Osteoblast (primary cell): ENCODE results near the gene RALGDS. TPM values are rescaled to one million over a fixed set of nuclear protein-coding genes. Genes with fewer than 3 reads are reported as not detected.

Experiments used
- DNase-seq: peaks from one replicate; pipeline ENCODE4 v3.0.0; 2011; ENCODE audit warnings: low spot score, mixed read lengths; ENCODE audit not compliant: insufficient read length; ENCODE audit errors: missing footprints
- H2AFZ ChIP-seq: 2 replicates; pipeline ENCODE4 v1.6.0; 2011; ENCODE audit warnings: mild to moderate bottlenecking, low read length
- H3K27ac ChIP-seq: 2 replicates; pipeline ENCODE4 v1.5.1; 2011; ENCODE audit warnings: mild to moderate bottlenecking, low read depth, low read length, moderate library complexity
- H3K27me3 ChIP-seq: 2 replicates; pipeline ENCODE4 v1.6.0; 2012; ENCODE audit warnings: mild to moderate bottlenecking, control low read depth, inconsistent platforms, low read length, moderate library complexity; ENCODE audit not compliant: insufficient read depth
- H3K36me3 ChIP-seq: 2 replicates; pipeline ENCODE4 v1.5.1; 2011; ENCODE audit warnings: mild to moderate bottlenecking, low read length, control low read depth, moderate library complexity; ENCODE audit not compliant: insufficient read depth
- H3K4me1 ChIP-seq: 2 replicates; pipeline ENCODE4 v1.5.1; 2011; ENCODE audit warnings: mild to moderate bottlenecking, low read length, control low read depth, moderate library complexity; ENCODE audit not compliant: insufficient read depth
- H3K4me2 ChIP-seq: 2 replicates; pipeline ENCODE4 v1.6.0; 2011; ENCODE audit warnings: mild to moderate bottlenecking, low read length; ENCODE audit not compliant: insufficient read depth
- H3K4me3 ChIP-seq: fragments of 200-600 bp; sonication (generic); 3 replicates; pipeline ENCODE4 v1.5.1; 2012; ENCODE audit warnings: mild to moderate bottlenecking, low read length, inconsistent platforms; ENCODE audit not compliant: insufficient read depth
- H3K79me2 ChIP-seq: 2 replicates; pipeline ENCODE4 v1.6.0; 2012; ENCODE audit warnings: mild to moderate bottlenecking, low read length, control low read depth, inconsistent platforms; ENCODE audit not compliant: insufficient read depth
- H3K9me3 ChIP-seq: 2 replicates; pipeline ENCODE4 v1.5.1; 2011; ENCODE audit warnings: low read depth, low read length, control low read depth
- H4K20me1 ChIP-seq: 2 replicates; pipeline ENCODE4 v1.6.0; 2012; ENCODE audit warnings: mild to moderate bottlenecking, low read length, control low read depth; ENCODE audit not compliant: insufficient read depth
- CTCF ChIP-seq: IDR thresholded peaks from 2 replicates; pipeline ENCODE4 v1.5.1; 2011; ENCODE audit warnings: mild to moderate bottlenecking, low read depth, low read length, moderate library complexity; ENCODE audit errors: extremely low read depth
- total RNA-seq: library from RNA; depleted of rRNA; stranded (reverse); fragments of >200 nt; gene quantifications from 2 replicates; pipeline ENCODE4 v1.2.3, GENCODE V29; 2012

Gene RALGDS
- total RNA-seq, 1 donor: 11.2 TPM

GRCh38 chr9:133120501-133121197 lies 391 bp downstream of the RALGDS start:
- Histone ChIP-seq H2AFZ (no peak overlapping the region), H3K27me3 (peaks cover 7% of the 10 kb centered on the region), H4K20me1 (peaks cover 62% of the 10 kb centered on the region), H3K36me3 (no peaks in the 10 kb centered on the region), H3K27ac (no peak overlapping the region), H3K4me1 (peaks cover 30% of the 10 kb centered on the region), H3K9me3 (no peaks in the 10 kb centered on the region), H3K4me2 (peak overlapping the region; percentile 87), H3K79me2 (peaks cover 2% of the 10 kb centered on the region), H3K4me3 (peak overlapping the region; percentile 75)
- DNase-seq: no peak
- TF ChIP-seq CTCF: no peak

GRCh38 chr9:133119846-133120500 lies 1.1 kb downstream of the RALGDS start:
- peaks cover 65% of the 10 kb centered on the region for H4K20me1 ChIP-seq
- H3K4me1 ChIP-seq: peaks cover 32% of the 10 kb centered on the region
- no peak overlapping the region for H2AFZ ChIP-seq
- DNase-seq: no peak
- H3K4me3 ChIP-seq: peak overlapping the region; percentile 75
- peaks cover 7% of the 10 kb centered on the region for H3K27me3 ChIP-seq
- no peaks in the 10 kb centered on the region for H3K36me3 ChIP-seq
- no peaks in the 10 kb centered on the region for H3K9me3 ChIP-seq
- peak overlapping the region; percentile 87 for H3K4me2 ChIP-seq
- H3K79me2 ChIP-seq: peaks cover 6% of the 10 kb centered on the region
- TF ChIP-seq CTCF: no peak
- no peak overlapping the region for H3K27ac ChIP-seq

GRCh38 chr9:133119103-133119845 lies 1.8 kb downstream of the RALGDS start:
- no peak overlapping the region for H3K27ac ChIP-seq
- H3K79me2 ChIP-seq: peaks cover 6% of the 10 kb centered on the region
- H3K36me3 ChIP-seq: no peaks in the 10 kb centered on the region
- H3K4me3 ChIP-seq: peak overlapping the region; percentile 43
- H2AFZ ChIP-seq: no peak overlapping the region
- peaks cover 64% of the 10 kb centered on the region for H4K20me1 ChIP-seq
- DNase-seq: no peak
- no peaks in the 10 kb centered on the region for H3K9me3 ChIP-seq
- no peak for TF ChIP-seq CTCF
- peak overlapping the region; percentile 87 for H3K4me2 ChIP-seq
- H3K4me1 ChIP-seq: peaks cover 37% of the 10 kb centered on the region
- peaks cover 4% of the 10 kb centered on the region for H3K27me3 ChIP-seq

- no peaks in the 10 kb centered on the region for H3K27me3 ChIP-seq
- H3K4me1 ChIP-seq: peaks cover 44% of the 10 kb centered on the region
- peaks cover 67% of the 10 kb centered on the region for H4K20me1 ChIP-seq
- H3K27ac ChIP-seq: no peak overlapping the region
- DNase-seq: no peak
- no peak overlapping the region for H2AFZ ChIP-seq
- H3K4me2 ChIP-seq: no peak overlapping the region
- H3K9me3 ChIP-seq: no peaks in the 10 kb centered on the region
- no peak overlapping the region for H3K4me3 ChIP-seq
- no peaks in the 10 kb centered on the region for H3K36me3 ChIP-seq
- TF ChIP-seq CTCF: no peak
- H3K79me2 ChIP-seq: peaks cover 6% of the 10 kb centered on the region
Measured at GRCh38 chr9:133118568-133118967, 2.5 kb downstream of the RALGDS start.
